ENCODE results near the gene PTPRB. TPM values are rescaled to one million over a fixed set of nuclear protein-coding genes. Genes with fewer than 3 reads are reported as not detected.
A peak's percentile ranks its signal among the peaks of the same experiment; 100 is the strongest.

PTPRB gene
- total RNA-seq, 6 experiments from 2014 or later: 2.6 to 4.3 (median 3.1) TPM

- H3K9me3 Mint-ChIP-seq: no peaks in the 10 kb centered on the region
- H3K4me3 Mint-ChIP-seq: no peak overlapping the region
- peaks cover 36% of the 10 kb centered on the region for H3K4me1 Mint-ChIP-seq (ENCODE audit: low read depth)
- no peak overlapping the region for H3K27ac Mint-ChIP-seq
- no peaks in the 10 kb centered on the region; the same call in 1 of the 2 replicates for H3K27me3 Mint-ChIP-seq (ENCODE audit: insufficient read depth)
- no peak for DNase-seq
- no peak for TF ChIP-seq CTCF (IDR thresholded peaks at IDR 0.05)
- peaks cover 7% of the 10 kb centered on the region; the same call in 1 of the 2 replicates for H3K36me3 Mint-ChIP-seq (ENCODE audit: low read depth)
Observed at GRCh38 chr12:70638639-70639360, 1.6 kb upstream of the PTPRB start.

GRCh38 chr12:70635755-70636154 is 1.5 kb downstream of the PTPRB start:
- no peak for TF ChIP-seq CTCF (IDR thresholded peaks at IDR 0.05)
- Mint-ChIP-seq H3K27ac (no peak overlapping the region), H3K27me3 (ENCODE audit: insufficient read depth) (no peaks in the 10 kb centered on the region; the same call in 1 of the 2 replicates), H3K4me1 (ENCODE audit: low read depth) (peaks cover 37% of the 10 kb centered on the region), H3K36me3 (ENCODE audit: low read depth) (peaks cover 12% of the 10 kb centered on the region; the same call in 1 of the 2 replicates), H3K9me3 (peaks cover under 1% of the 10 kb centered on the region; the same call in 1 of the 2 replicates), H3K4me3 (no peak overlapping the region)
- DNase-seq: no peak

DNA sequence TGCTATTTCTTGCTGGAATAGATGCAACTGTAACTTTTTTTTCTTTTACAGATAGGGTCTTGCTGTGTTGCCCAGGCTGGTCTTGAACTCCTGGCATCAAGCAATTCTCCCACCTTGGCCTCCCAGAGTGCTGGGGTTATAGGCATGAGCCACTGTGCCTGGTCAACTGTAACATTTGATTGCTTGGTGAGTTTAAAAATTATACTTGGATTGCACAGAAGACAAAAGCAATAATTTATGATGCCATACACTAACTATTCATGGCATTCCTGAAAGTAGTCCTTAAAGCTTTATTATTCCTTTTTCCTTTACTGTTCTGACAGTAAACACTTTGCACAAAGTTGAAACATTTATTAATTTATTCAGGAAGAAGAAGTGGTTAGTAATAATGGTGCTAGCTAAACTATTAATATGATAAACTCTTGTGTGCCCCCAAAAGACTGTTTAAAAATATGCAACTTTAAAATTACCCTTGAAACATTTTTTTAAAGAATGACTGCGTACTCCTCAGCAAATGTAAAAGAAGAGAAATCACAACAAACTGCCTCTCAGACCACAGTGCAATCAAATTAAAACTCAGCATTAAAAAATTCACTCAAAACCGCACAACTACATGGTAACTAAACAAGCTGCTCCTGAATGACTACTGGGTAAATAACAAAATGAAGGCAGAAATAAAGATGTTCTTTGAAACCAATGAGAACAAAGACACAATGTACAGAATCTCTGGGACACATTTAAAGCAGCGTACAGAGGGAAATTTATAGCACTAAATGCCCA is 8.3 kb downstream of the PTPRB start:
- Mint-ChIP-seq H3K27me3 (ENCODE audit: insufficient read depth) (no peaks in the 10 kb centered on the region), H3K9me3 (peaks cover 6% of the 10 kb centered on the region), H3K36me3 (ENCODE audit: low read depth) (0 out of 2 replicates have a peak, but pooled peaks cover 5% of the 10 kb centered on the region), H3K27ac (peak overlapping the region; percentile 51), H3K4me3 (peak overlapping the region; percentile 47), H3K4me1 (ENCODE audit: low read depth) (peaks cover 34% of the 10 kb centered on the region)
- peak; percentile 64 for DNase-seq
- TF ChIP-seq CTCF (IDR thresholded peaks at IDR 0.05): no peak

GRCh38 chr12:70627677-70628076 is 9.6 kb downstream of the PTPRB start:
- no peak for DNase-seq
- Mint-ChIP-seq H3K9me3 (peaks cover 6% of the 10 kb centered on the region), H3K4me1 (ENCODE audit: low read depth) (peaks cover 34% of the 10 kb centered on the region), H3K27ac (no peak overlapping the region), H3K4me3 (peak overlapping the region; percentile 28; the same call in 1 of the 2 replicates), H3K36me3 (ENCODE audit: low read depth) (0 out of 2 replicates have a peak, but pooled peaks cover 5% of the 10 kb centered on the region), H3K27me3 (ENCODE audit: insufficient read depth) (no peaks in the 10 kb centered on the region)
- no peak for TF ChIP-seq CTCF (IDR thresholded peaks at IDR 0.05)

GRCh38 chr12:70626180-70626579 is 11.0 kb downstream of the PTPRB start:
- Mint-ChIP-seq H3K36me3 (ENCODE audit: low read depth) (no peaks in the 10 kb centered on the region), H3K9me3 (peaks cover 6% of the 10 kb centered on the region), H3K27ac (no peak overlapping the region), H3K4me3 (no peak overlapping the region), H3K4me1 (ENCODE audit: low read depth) (peaks cover 30% of the 10 kb centered on the region), H3K27me3 (ENCODE audit: insufficient read depth) (no peaks in the 10 kb centered on the region)
- DNase-seq: no peak
- TF ChIP-seq CTCF (IDR thresholded peaks at IDR 0.05): no peak
